GM21786 (cell line): ENCODE measurements around the gene TOMM7.
"Not testable (repeated sequence)": the region's sequence is repeated elsewhere in the genome, so short reads cannot be mapped to it uniquely, and the experiment has no call there.

Source experiments
- ATAC-seq: cut with Tn5 transposase; IDR thresholded peaks from one replicate; pipeline ENCODE4 v1.9.1; 2021; ENCODE audit not compliant: unreplicated experiment

Gene TOMM7

GRCh38 chr7:22790640-22791039 lies 32.0 kb downstream of the TOMM7 start:
- ATAC-seq, result not testable (repeated sequence)

- no peak for ATAC-seq
Measured at GRCh38 chr7:22787951-22788350, 34.7 kb downstream of the TOMM7 start.

GRCh38 chr7:22786290-22786932 lies 36.2 kb downstream of the TOMM7 start:
- no peak for ATAC-seq

- ATAC-seq, result no peak
Measured at GRCh38 chr7:22784346-22784745, 38.3 kb downstream of the TOMM7 start.

- ATAC-seq, result no peak
Measured at GRCh38 chr7:22783421-22783820, 39.2 kb downstream of the TOMM7 start.

- peak; percentile 94 for ATAC-seq
Measured at GRCh38 chr7:22782616-22783232, 39.9 kb downstream of the TOMM7 start.

GRCh38 chr7:22781230-22781711 lies 41.4 kb downstream of the TOMM7 start:
- ATAC-seq, result no peak

GRCh38 chr7:22779730-22780323 lies 42.8 kb downstream of the TOMM7 start:
- ATAC-seq, result not testable (repeated sequence)

- ATAC-seq, result no peak
Measured at GRCh38 chr7:22776964-22777363, 45.7 kb downstream of the TOMM7 start.

GRCh38 chr7:22772885-22773284 lies 49.8 kb downstream of the TOMM7 start:
- no peak for ATAC-seq

- no peak for ATAC-seq
Measured at GRCh38 chr7:22771872-22772228, 50.8 kb downstream of the TOMM7 start.

- no peak for ATAC-seq
Measured at GRCh38 chr7:22771194-22771871, 51.3 kb downstream of the TOMM7 start.

GRCh38 chr7:22765609-22766008 lies 57.0 kb downstream of the TOMM7 start:
- ATAC-seq, result peak; percentile 92
